ENCODE measurements around the gene HOXD13. TPM values are rescaled to one million over a fixed set of nuclear protein-coding genes. Genes with fewer than 3 reads are reported as not detected.

HOXD13 gene
- polyA plus RNA-seq, 1 donor from 2014 or later, result not detected

DNA sequence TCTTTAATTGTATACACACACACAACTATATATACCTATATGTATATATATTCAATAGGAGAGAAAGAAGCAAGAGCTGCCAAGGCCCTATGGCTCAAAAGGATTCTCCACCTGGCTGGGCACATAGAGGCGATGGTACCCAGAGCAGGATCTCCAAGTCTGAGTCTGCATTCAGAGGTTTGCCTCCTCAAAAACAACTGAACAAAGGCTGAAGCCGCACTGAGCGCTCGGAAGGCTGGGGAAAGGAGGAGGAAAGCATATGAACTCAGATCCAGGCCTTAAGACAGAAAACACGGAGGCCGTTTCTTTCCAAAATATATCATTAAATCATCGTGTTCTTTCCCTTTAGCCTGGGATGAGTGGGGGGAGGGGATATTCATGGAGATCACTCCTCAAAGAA, 10.7 kb downstream of the HOXD13 start:
- H3K4me2 ChIP-seq (ENCODE audit: low read length), result no peak overlapping the region
- no peaks in the 10 kb centered on the region for H4K20me1 ChIP-seq (ENCODE audit: insufficient read depth)

DNA sequence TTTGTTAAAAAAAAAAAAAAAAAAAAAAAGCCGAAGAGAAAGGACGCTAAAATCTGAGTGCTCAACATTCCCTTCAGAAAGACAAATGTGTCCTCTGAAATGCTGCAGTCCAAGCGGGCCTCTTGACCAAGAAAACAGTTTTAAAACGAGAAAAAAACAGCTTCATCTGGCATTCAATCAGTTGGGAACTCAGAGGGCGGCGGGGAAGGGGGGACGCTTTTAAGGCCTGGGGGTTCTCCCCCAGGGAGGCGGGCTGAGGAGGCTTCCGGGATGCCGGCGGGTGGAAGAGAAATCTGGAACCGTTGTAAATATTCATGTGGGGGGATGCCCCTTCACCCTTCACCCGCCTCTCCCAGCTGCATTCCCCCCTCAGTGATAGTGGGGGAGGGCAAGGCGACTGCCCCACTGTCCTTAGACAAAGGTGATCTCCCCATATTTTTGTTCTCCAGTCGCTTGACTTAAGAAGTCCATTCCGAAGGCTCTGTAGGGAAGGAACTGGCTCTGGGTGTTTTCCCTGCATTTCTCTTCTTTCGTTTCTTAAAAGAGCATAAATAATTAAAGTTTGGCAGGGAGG, 11.3 kb downstream of the HOXD13 start:
- no peaks in the 10 kb centered on the region for H3K79me2 ChIP-seq (replicated peaks; ENCODE audit: insufficient read depth, low read length)
- H3K4me2 ChIP-seq (ENCODE audit: low read length), result no peak overlapping the region
- H3K36me3 ChIP-seq (ENCODE audit: insufficient read depth, low read length), result no peaks in the 10 kb centered on the region
- H3K9me2 ChIP-seq (ENCODE audit: insufficient read depth, low read length), result no peaks in the 10 kb centered on the region
- peaks cover 7% of the 10 kb centered on the region for H3K9me3 ChIP-seq (ENCODE audit: low read length)
- no peak overlapping the region for H3K9ac ChIP-seq (ENCODE audit: low read length)
- H2AFZ ChIP-seq (ENCODE audit: low read depth, low read length), result no peak overlapping the region
- no peak for TF ChIP-seq RAD21 (conservative IDR thresholded peaks at IDR 0.05)
- TF ChIP-seq POLR2AphosphoS5 (IDR thresholded peaks at IDR 0.05), result no peak
- TF ChIP-seq, protein P1, sequence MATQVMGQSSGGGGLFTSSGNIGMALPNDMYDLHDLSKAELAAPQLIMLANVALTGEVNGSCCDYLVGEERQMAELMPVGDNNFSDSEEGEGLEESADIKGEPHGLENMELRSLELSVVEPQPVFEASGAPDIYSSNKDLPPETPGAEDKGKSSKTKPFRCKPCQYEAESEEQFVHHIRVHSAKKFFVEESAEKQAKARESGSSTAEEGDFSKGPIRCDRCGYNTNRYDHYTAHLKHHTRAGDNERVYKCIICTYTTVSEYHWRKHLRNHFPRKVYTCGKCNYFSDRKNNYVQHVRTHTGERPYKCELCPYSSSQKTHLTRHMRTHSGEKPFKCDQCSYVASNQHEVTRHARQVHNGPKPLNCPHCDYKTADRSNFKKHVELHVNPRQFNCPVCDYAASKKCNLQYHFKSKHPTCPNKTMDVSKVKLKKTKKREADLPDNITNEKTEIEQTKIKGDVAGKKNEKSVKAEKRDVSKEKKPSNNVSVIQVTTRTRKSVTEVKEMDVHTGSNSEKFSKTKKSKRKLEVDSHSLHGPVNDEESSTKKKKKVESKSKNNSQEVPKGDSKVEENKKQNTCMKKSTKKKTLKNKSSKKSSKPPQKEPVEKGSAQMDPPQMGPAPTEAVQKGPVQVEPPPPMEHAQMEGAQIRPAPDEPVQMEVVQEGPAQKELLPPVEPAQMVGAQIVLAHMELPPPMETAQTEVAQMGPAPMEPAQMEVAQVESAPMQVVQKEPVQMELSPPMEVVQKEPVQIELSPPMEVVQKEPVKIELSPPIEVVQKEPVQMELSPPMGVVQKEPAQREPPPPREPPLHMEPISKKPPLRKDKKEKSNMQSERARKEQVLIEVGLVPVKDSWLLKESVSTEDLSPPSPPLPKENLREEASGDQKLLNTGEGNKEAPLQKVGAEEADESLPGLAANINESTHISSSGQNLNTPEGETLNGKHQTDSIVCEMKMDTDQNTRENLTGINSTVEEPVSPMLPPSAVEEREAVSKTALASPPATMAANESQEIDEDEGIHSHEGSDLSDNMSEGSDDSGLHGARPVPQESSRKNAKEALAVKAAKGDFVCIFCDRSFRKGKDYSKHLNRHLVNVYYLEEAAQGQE (IDR thresholded peaks at IDR 0.05; ENCODE audit: borderline replicate concordance), result no peak
- no peak for TF ChIP-seq EZH2 (IDR thresholded peaks at IDR 0.05; ENCODE audit: borderline replicate concordance, insufficient read depth, low read length, poor library complexity, severe bottlenecking)
- TF ChIP-seq, protein P2, sequence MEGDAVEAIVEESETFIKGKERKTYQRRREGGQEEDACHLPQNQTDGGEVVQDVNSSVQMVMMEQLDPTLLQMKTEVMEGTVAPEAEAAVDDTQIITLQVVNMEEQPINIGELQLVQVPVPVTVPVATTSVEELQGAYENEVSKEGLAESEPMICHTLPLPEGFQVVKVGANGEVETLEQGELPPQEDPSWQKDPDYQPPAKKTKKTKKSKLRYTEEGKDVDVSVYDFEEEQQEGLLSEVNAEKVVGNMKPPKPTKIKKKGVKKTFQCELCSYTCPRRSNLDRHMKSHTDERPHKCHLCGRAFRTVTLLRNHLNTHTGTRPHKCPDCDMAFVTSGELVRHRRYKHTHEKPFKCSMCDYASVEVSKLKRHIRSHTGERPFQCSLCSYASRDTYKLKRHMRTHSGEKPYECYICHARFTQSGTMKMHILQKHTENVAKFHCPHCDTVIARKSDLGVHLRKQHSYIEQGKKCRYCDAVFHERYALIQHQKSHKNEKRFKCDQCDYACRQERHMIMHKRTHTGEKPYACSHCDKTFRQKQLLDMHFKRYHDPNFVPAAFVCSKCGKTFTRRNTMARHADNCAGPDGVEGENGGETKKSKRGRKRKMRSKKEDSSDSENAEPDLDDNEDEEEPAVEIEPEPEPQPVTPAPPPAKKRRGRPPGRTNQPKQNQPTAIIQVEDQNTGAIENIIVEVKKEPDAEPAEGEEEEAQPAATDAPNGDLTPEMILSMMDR (IDR thresholded peaks at IDR 0.05; ENCODE audit: poor library complexity, severe bottlenecking), result no peak
- no peak for TF ChIP-seq EP300 (conservative IDR thresholded peaks at IDR 0.05; ENCODE audit: poor library complexity, severe bottlenecking)
- no peak for TF ChIP-seq TAF1 (IDR thresholded peaks at IDR 0.05; ENCODE audit: low read depth)
- no peak overlapping the region for H3K4me3 ChIP-seq (ENCODE audit: low read length)
- H4K20me1 ChIP-seq (ENCODE audit: insufficient read depth), result no peaks in the 10 kb centered on the region
- H3K27me3 ChIP-seq (ENCODE audit: insufficient read depth, low read depth, low read length), result peaks cover 96% of the 10 kb centered on the region
- H3F3A ChIP-seq (ENCODE audit: insufficient read depth, low read length, poor library complexity, severe bottlenecking), result no peaks in the 10 kb centered on the region
- H3K27ac ChIP-seq (ENCODE audit: low read length), result no peak overlapping the region

More for the DNA sequence above, 10.7 kb downstream of the HOXD13 start:
- Histone ChIP-seq H3K36me3 (ENCODE audit: insufficient read depth, low read length) (no peaks in the 10 kb centered on the region), H2AFZ (ENCODE audit: low read depth, low read length) (no peak overlapping the region), H3K9me3 (ENCODE audit: low read length) (peaks cover 7% of the 10 kb centered on the region), H3K9ac (ENCODE audit: low read length) (no peak overlapping the region), H3K27ac (ENCODE audit: low read length) (no peak overlapping the region), H3K79me2 (replicated peaks; ENCODE audit: insufficient read depth, low read length) (no peaks in the 10 kb centered on the region), H3F3A (ENCODE audit: insufficient read depth, low read length, poor library complexity, severe bottlenecking) (no peaks in the 10 kb centered on the region), H3K27me3 (ENCODE audit: insufficient read depth, low read depth, low read length) (peaks cover 97% of the 10 kb centered on the region), H3K9me2 (ENCODE audit: insufficient read depth, low read length) (no peaks in the 10 kb centered on the region), H3K4me3 (ENCODE audit: low read length) (no peak overlapping the region)
- TF ChIP-seq SMC3 (conservative IDR thresholded peaks at IDR 0.05; ENCODE audit: poor library complexity), result no peak
- no peak for TF ChIP-seq EP300 (conservative IDR thresholded peaks at IDR 0.05; ENCODE audit: poor library complexity, severe bottlenecking)
- no peak for TF ChIP-seq EZH2 (IDR thresholded peaks at IDR 0.05; ENCODE audit: borderline replicate concordance, insufficient read depth, low read length, poor library complexity, severe bottlenecking)
- TF ChIP-seq, protein P1 (IDR thresholded peaks at IDR 0.05; ENCODE audit: borderline replicate concordance), result no peak
- TF ChIP-seq, protein P2 (IDR thresholded peaks at IDR 0.05; ENCODE audit: poor library complexity, severe bottlenecking), result no peak
- no peak for TF ChIP-seq RAD21 (conservative IDR thresholded peaks at IDR 0.05)
- TF ChIP-seq TAF1 (IDR thresholded peaks at IDR 0.05; ENCODE audit: low read depth), result no peak
- TF ChIP-seq POLR2AphosphoS5 (IDR thresholded peaks at IDR 0.05), result no peak
- TF ChIP-seq MXI1 (conservative IDR thresholded peaks at IDR 0.05; ENCODE audit: poor library complexity, severe bottlenecking), result no peak
